ENCODE results near the gene ZSCAN21.
"Not testable (repeated sequence)": the region's sequence is repeated elsewhere in the genome, so short reads cannot be mapped to it uniquely, and the experiment has no call there.

Gene ZSCAN21

DNA sequence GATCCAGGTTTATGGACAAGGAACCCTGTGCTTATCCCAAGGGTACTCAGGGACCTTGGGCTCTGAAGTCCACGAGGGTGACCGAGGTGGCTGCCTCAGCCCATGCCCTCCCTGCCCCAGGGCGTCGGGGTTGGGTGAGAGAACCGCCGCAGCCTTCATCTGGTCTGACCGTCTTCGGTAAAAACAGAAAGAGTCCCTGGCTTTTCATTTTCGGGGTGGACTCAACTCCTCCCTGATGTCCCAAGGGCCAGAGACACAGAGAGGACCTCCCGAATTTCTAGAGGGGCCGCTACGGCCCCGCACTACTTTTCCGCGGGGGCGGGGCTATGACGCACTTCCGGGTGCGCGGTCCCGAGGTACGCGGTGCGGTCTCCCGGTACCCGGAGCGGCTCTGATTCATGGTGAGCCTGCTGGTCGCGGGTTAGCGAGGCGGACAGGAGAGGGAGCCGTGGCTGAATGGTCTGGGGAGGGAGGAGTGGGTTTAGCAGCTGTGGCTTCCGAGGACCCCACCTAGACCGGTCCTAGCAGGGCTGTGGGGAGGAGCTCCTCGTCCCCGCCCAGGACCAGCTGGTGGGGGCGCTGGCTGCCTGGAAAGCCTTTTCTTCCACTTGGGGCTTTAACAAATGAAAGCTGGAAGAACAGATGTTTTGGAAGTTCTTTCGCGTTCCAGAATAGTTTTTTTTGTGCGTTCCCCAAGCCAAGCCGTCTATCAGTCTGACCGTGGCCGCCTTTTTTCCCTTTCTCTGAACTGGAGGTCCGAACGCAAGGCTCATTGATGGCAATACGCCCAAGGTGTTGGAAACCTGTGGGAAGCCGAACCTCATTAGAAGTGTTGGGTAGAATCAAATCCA lies at the start of gene ZSCAN21:
Gene ZSCAN21, plus strand, starts transcription at position 334 of the 851 bp plus-strand sequence. CDS start 7,233 bp downstream, outside the sequence.
- peak within 1 kb of the TSS; percentile 88 for H3K4me3 Mint-ChIP-seq
- H3K27me3 Mint-ChIP-seq: no peaks in the 10 kb centered on the region
- peak within 1 kb of the TSS; percentile 95 for H3K27ac Mint-ChIP-seq
- H3K4me1 Mint-ChIP-seq: peaks cover 17 to 23% of the 10 kb centered on the region in 2 donors
- ATAC-seq (replicated peaks): peak; percentile 94 to 96
- no peaks in the 10 kb centered on the region for H3K9me3 Mint-ChIP-seq
- DNase-seq: peak; percentile 83
- peaks cover 4 to 12% of the 10 kb centered on the region in 2 donors for H3K36me3 Mint-ChIP-seq

DNA sequence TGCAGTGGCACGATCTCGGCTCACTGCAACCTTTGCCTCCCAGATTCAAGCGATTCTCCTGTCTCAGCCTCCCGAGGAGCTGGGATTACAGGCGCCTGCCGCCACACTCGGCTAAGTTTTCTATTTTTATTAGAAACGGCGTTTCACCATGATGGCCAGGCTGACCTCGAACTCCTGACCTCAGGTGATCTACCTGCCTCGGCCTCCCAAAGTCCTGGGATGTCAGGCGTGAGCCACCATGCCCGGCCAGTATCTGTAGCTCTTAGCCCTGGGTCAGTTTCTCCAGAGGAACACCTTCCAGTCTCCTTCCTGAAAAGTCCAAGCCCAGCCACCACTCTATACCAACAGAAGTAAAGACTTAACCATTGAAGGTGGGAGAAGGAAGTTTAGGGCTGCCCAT lies 49.3 kb upstream of the ZSCAN21 start:
- H3K4me3 Mint-ChIP-seq: no peak overlapping the region
- no peak for DNase-seq
- peaks cover 3 to 6% of the 10 kb centered on the region in 2 donors for H3K27me3 Mint-ChIP-seq
- peaks cover 0 to 8% of the 10 kb centered on the region in 2 donors for H3K36me3 Mint-ChIP-seq
- peaks cover 0 to 3% of the 10 kb centered on the region in 2 donors for H3K9me3 Mint-ChIP-seq
- H3K27ac Mint-ChIP-seq: no peak overlapping the region
- peaks cover 9 to 10% of the 10 kb centered on the region in 2 donors for H3K4me1 Mint-ChIP-seq
- ATAC-seq (replicated peaks): no peak

DNA sequence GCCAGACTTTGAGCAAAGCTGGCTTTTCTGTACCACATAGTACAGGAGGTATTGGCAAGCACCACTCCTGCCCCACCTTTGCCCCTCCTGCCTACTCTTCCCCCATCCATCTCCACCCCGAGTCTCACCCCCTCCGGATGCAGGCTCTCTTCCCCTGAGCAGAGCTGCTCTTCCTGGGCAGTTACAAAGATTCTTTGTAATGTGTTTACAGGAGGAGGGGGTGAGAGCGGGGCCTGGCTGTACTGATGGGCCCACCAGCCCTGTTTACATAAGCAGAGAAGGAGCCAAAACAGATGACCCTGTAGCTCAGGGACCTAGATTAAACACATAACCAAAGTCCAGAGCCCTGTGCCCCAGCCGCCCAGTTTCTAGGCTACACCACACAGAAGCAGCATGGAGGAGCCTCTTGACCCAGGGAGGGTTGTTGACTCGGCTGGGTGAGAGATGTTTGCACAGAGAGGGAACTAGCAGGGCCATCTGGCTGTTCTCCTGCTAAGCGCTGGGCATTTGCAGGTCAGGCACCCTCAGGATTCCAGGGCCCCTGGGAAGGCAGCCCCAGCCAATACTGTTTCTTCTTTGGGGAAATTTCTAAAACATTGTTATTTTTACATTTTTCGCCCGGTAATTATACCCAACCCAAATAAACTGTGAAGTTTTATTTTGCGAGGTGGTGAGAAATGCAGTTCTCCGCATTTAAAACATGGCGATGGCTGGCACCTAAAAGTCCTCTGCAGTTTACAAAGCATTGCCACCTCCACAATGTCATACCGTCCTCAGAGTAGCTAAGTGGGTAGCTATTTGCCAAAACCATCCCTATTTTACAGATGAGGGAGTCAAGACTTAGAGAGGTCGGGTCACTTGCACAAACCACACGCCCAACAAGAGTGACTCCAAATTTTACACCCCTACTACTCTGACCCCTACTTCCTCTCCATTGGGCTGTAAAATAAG lies 45.6 kb upstream of the ZSCAN21 start:
- H3K4me3 Mint-ChIP-seq: no peak overlapping the region
- H3K27me3 Mint-ChIP-seq: peaks cover 0 to 3% of the 10 kb centered on the region in 2 donors
- no peaks in the 10 kb centered on the region for H3K9me3 Mint-ChIP-seq
- DNase-seq (no peak), ATAC-seq (replicated peaks) (no peak)
- H3K27ac Mint-ChIP-seq: peak overlapping the region; percentile 49
- no peaks in the 10 kb centered on the region for H3K4me1 Mint-ChIP-seq
- peaks cover 0 to 1% of the 10 kb centered on the region in 2 donors for H3K36me3 Mint-ChIP-seq

DNA sequence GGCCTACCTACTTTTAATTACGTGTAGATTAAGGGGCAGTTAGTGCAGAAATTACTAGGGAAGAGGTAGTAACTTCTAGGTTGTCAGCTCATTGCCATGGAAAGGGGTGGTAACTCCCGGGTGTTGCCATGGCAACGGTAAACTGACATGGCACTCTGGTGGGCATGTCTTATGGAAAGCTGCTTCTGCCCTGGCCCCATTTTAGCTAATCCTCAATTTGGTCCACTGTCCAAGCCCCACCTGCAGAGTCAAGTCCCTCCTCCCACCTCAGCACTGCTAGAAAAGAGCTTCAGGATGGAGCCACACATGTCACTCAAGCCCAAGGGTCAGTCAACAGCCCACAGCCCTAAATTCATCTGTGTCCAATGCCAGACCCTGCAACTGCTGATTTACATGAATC lies 41.7 kb upstream of the ZSCAN21 start:
- Mint-ChIP-seq H3K9me3 (no peaks in the 10 kb centered on the region), H3K4me3 (no peak overlapping the region), H3K27ac (no peak overlapping the region), H3K27me3 (peaks cover 9 to 10% of the 10 kb centered on the region in 2 donors), H3K4me1 (no peaks in the 10 kb centered on the region), H3K36me3 (no peaks in the 10 kb centered on the region)
- DNase-seq (no peak), ATAC-seq (replicated peaks) (no peak)

DNA sequence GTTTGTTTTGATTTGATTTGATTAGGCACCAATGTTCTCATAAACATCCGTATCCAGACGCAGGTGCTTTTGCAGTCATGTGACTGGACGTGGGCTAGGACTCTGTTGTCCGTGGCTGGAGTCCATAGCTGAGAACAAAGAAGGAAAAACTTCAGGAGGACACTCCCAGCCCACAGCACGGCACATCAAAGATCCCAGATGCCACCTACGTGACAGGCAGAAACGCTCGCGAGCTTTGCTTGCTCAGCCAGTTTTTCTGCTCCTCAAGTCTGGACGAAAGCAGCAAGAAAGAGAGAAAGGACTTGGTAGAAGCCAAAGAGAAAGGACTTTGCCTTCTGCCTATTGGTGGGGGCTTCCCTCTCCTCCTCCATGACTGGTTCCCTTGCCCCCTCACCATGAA lies 41.0 kb upstream of the ZSCAN21 start:
- H3K27ac Mint-ChIP-seq: no peak overlapping the region
- no peaks in the 10 kb centered on the region for H3K4me1 Mint-ChIP-seq
- H3K27me3 Mint-ChIP-seq: peaks cover 9 to 10% of the 10 kb centered on the region in 2 donors
- no peaks in the 10 kb centered on the region for H3K9me3 Mint-ChIP-seq
- ATAC-seq (replicated peaks) (no peak), DNase-seq (no peak)
- no peak overlapping the region for H3K4me3 Mint-ChIP-seq
- H3K36me3 Mint-ChIP-seq: no peaks in the 10 kb centered on the region

DNA sequence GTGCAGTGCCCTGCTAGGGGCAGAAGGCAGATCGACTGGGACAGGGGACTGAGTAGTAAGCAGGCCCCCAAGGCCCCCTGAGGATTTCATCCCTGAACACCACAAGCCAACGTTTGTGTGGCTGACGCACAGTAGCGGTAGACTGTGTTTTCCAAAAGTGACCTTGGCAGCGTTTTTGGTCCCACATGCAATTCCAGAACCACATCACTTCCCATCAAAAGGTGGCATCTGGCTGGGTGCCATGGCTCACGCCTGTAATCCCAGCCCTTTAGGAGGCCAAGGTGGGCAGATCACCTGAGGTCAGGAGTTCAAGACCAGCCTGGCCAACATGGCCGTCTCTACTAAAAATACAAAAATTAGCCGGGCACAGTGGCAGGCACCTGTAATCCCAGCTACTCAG lies 39.6 kb upstream of the ZSCAN21 start:
- H3K27me3 Mint-ChIP-seq: peaks cover 9 to 10% of the 10 kb centered on the region in 2 donors
- not testable (repeated sequence) for DNase-seq; ATAC-seq (replicated peaks); H3K9me3 Mint-ChIP-seq; H3K27ac Mint-ChIP-seq; H3K4me1 Mint-ChIP-seq; H3K4me3 Mint-ChIP-seq; H3K36me3 Mint-ChIP-seq

DNA sequence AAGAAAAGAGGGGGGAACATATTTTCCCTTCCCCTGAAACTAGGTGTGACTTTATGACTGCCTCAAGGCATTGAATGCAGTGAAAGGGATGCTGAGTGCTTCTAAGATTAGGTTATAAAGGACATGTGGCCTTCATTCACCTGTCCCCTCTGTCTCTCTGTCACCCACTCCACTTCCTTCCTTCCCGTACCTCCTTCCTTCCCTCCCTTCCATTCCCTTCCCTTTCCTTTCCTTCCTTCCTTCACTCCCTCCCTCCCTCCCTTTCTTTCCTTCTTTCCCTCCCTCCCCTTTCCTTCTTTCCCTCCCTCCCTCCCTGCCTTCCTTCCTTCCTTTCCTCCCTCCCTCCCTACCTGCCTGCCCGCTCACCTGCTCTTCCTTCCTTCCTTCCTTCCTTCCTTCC lies 38.7 kb upstream of the ZSCAN21 start:
- Mint-ChIP-seq H3K27ac (no peak overlapping the region), H3K27me3 (peaks cover 9 to 10% of the 10 kb centered on the region in 2 donors), H3K4me1 (peaks cover 3 to 8% of the 10 kb centered on the region in 2 donors), H3K9me3 (no peaks in the 10 kb centered on the region), H3K36me3 (no peaks in the 10 kb centered on the region), H3K4me3 (no peak overlapping the region)
- DNase-seq (no peak), ATAC-seq (replicated peaks) (no peak)

DNA sequence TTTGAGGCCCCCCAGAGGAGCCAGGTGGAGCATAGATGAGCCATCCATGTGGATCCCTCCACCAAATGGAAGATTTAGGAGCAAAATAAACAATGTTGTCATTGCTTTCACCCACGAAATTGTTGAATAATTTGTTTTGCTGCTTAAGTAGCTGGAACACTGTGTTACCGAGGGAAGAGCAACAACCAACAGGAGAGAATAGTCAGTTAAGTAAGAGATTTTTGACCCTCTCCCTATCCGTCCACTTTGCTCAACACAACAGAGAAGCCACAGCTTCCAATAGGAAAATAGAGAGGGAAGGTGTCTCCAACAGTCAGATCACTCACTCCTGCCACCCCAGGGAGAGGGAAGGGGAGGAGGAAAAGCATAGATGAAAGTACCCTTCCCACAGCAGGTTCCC lies 38.1 kb upstream of the ZSCAN21 start:
- no peaks in the 10 kb centered on the region for H3K9me3 Mint-ChIP-seq
- H3K36me3 Mint-ChIP-seq: peaks cover 0 to 3% of the 10 kb centered on the region in 2 donors
- DNase-seq (no peak), ATAC-seq (replicated peaks) (no peak)
- peaks cover 9 to 10% of the 10 kb centered on the region in 2 donors for H3K27me3 Mint-ChIP-seq
- H3K27ac Mint-ChIP-seq: no peak overlapping the region
- H3K4me3 Mint-ChIP-seq: no peak overlapping the region
- peaks cover 8 to 14% of the 10 kb centered on the region in 2 donors for H3K4me1 Mint-ChIP-seq

DNA sequence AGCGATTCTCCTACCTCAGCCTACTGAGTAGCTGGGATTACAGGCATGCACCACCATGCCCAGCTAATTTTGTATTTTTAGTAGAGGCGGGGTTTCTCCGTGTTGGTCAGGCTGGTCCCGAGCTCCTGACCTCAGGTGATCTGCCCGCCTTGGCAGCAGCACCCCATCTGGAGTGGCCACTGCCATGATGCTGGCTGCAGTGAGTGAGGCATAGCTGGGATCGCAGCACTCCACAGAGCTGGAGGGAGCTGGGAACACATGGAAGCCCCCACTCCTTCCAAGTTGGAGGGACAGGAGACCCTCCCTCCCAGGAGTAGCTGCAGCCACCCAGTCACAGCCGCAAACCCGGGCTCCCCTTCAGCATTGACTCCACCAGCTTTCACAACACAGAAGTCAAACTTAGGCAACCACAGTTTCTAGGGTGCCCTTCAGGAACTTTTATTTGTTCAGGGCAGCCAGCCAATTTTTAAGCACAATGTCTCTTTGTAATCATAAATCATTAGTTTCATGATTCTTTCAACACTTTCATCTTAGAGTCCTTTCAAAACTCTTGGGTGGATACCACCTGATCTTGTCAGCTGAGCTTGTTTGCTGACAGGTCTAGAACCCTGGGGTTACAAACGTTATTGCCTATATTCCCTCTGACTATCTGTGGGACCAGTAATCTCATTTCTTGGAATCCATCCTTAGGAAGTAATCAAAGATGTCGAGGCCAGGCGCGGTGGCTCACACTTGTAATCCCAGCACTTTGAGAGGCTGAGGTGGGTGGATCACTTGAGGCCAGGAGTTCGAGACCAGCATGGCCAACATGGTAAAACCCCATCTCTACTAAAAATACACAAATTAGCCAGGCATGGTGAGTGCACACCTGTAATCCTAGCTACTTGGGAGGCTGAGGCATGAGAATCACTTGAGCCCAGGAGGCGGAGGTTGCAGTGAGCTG lies 36.9 kb upstream of the ZSCAN21 start:
- not testable (repeated sequence) for H3K27ac Mint-ChIP-seq; H3K4me3 Mint-ChIP-seq; H3K9me3 Mint-ChIP-seq; ATAC-seq (replicated peaks); H3K36me3 Mint-ChIP-seq; DNase-seq
- H3K4me1 Mint-ChIP-seq: peaks cover 9 to 17% of the 10 kb centered on the region in 2 donors
- peaks cover 9 to 10% of the 10 kb centered on the region in 2 donors for H3K27me3 Mint-ChIP-seq

DNA sequence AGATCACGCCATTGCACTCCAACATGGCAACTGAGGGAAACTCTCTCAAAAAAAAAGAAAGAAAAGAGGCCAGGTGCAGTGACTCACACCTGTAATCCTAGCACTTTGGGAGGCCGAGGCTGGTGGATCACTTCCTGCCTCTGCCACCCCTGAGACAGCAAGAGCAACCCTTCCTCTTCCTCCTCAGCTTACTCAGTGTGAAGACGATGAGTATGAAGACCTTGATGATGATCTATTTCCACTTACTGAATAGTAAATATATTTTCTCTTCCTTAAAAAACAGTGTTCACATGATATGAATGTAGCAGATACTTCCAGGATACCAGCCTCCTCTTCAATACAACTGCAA lies 36.3 kb upstream of the ZSCAN21 start:
- Mint-ChIP-seq H3K9me3 (no peaks in the 10 kb centered on the region), H3K27me3 (peaks cover 9 to 10% of the 10 kb centered on the region in 2 donors), H3K4me3 (no peak overlapping the region), H3K4me1 (peaks cover 9 to 22% of the 10 kb centered on the region in 2 donors), H3K36me3 (peaks cover 0 to 6% of the 10 kb centered on the region in 2 donors), H3K27ac (no peak overlapping the region)
- no peak for ATAC-seq (replicated peaks)
- DNase-seq: no peak

DNA sequence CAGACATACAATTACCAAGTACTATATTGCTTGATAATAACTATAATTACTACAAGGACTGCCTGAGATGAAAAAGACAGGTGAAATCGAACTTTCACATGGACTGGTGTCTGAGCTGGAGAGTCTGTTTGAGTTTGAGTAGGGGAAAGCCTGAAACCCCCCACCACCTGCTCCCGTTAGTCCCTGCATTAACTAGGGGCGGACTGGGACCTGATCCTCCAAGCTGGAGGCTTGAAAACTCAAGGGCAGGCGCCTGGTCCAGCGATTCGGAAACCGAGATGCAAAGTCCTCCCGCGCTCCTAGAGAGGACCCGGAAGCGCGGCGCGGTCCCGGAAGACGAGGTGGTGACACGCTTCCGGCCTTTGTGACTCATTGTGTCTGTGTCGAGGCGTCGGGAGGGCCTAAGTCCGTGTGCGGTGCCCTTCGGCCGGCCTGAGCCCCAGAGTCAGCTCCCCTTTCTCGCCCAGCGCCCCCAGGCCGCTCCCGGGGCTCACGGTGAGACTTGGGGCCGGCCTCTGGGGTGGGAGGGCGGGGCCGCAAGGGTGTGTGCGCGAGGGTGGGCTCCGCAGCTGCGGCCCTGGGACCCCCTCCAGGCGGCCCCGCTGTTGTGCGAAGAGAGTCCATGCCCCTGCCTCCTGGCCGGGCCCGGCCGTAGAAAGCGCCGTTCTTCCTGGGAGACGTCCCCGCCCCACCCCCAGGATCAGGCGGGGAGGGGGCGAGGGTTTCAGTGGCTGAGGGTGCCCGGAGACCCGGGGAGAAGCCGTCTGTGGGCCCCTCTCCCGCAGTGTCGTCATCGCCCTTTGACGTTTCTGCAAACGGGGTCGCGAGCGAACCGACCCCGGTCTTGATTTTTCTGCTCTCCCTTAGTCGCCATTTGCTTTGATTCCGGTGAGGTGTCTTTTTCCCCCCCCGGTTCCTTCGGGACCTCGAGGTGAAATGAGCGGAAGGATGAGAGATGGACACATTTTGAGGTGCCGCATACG lies 34.1 kb upstream of the ZSCAN21 start, which contains the start of gene ZKSCAN1:
Gene ZKSCAN1, plus strand, starts transcription at position 365 of the 983 bp plus-strand sequence. CDS start 7,911 bp downstream, outside the sequence.
- Mint-ChIP-seq H3K27me3 (peaks cover 6 to 10% of the 10 kb centered on the region in 2 donors), H3K4me1 (peaks cover 17 to 42% of the 10 kb centered on the region in 2 donors), H3K36me3 (peaks cover 4 to 12% of the 10 kb centered on the region in 2 donors), H3K4me3 (peak within 1 kb of the TSS; percentile 87 to 93), H3K9me3 (no peaks in the 10 kb centered on the region), H3K27ac (peak within 1 kb of the TSS; percentile 95)
- peak; percentile 80 for DNase-seq
- peak; percentile 100 for ATAC-seq (replicated peaks)

DNA sequence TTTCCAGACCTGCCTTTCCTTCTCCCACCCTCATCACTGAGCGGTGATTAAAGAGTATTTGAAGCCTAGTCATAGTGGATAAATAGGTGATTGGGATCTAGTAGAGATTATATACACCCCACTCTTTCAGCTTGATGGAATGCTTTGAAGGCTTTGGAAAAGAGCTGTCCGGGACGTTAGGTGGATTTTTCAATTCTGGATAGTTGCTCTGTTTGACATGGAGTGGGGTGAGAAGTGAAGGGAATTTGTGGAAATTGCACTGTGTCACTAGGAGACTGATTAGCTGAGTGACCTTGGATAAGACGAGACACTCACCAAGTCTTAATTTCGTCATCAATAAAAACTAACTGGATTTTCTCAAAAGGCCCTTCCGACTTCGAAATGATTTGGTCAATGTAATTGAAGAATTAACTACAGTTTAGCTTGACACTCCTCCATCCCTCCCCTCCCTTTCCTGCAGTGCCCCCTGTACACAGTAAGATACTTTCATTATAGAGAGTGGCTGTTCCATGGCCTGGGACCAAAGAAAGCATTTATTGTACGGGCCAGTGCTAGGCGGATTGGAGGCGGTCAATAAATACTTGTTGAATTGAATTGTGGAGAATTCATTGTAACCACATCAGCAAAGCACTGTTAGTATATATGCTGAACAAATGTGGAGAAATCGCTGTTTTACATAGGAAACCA lies 33.2 kb upstream of the ZSCAN21 start:
- Mint-ChIP-seq H3K4me1 (peaks cover 17 to 42% of the 10 kb centered on the region in 2 donors), H3K4me3 (peak overlapping the region; percentile 87 to 93)
- no peak for DNase-seq

More for the DNA sequence above, 33.2 kb upstream of the ZSCAN21 start:
- Mint-ChIP-seq H3K27ac (peak overlapping the region; percentile 95), H3K36me3 (peaks cover 6 to 12% of the 10 kb centered on the region in 2 donors), H3K9me3 (no peaks in the 10 kb centered on the region), H3K27me3 (peaks cover 3 to 5% of the 10 kb centered on the region in 2 donors)
- ATAC-seq (replicated peaks): no peak

Data from stimulated activated naive B cell treated with anti-CD40 and anti-IgM and Interleukin-4, amounts not matched to agents 10 μg/mL and 1 μg/mL and 100 μg/mL, for 72 hours (primary cell).